SK-N-MC (cell line): ENCODE data around the gene NCOA1.

Experiments used
- EZH2 ChIP-seq: fragments of 200-600 bp; sonication (generic); IDR thresholded peaks from one replicate; pipeline ENCODE4 v1.6.1; 2017; ENCODE audit warnings: antibody characterized with exemption
- POLR2AphosphoS5 ChIP-seq: IDR thresholded peaks from 2 replicates; pipeline ENCODE4 v1.6.1; 2012; ENCODE audit warnings: mild to moderate bottlenecking, low read depth, low read length, borderline replicate concordance

- TF ChIP-seq EZH2 (no peak), POLR2AphosphoS5 (no peak)
Observed at GRCh38 chr2:24787532-24787931, 296.5 kb downstream of the NCOA1 start.
